GM21381 (cell line): ENCODE data around the gene SCFD2.
"Not testable (repeated sequence)": the region's sequence is repeated elsewhere in the genome, so short reads cannot be mapped to it uniquely, and the experiment has no call there.

Source experiments
- ATAC-seq: cut with Tn5 transposase; IDR thresholded peaks from one replicate; pipeline ENCODE4 v1.9.1; 2021; ENCODE audit warnings: mild to moderate bottlenecking, moderate library complexity; ENCODE audit not compliant: unreplicated experiment

Gene SCFD2

GRCh38 chr4:52996261-52997131, 369.4 kb downstream of the SCFD2 start:
- no peak for ATAC-seq

GRCh38 chr4:52995360-52996030, 370.4 kb downstream of the SCFD2 start:
- ATAC-seq = no peak

- no peak for ATAC-seq
These were observed 371.3 kb downstream of the SCFD2 start for GRCh38 chr4:52994567-52994966.

GRCh38 chr4:52993771-52994170, 372.1 kb downstream of the SCFD2 start:
- no peak for ATAC-seq

- ATAC-seq = not testable (repeated sequence)
These were observed 373.3 kb downstream of the SCFD2 start for GRCh38 chr4:52992551-52992950.

- ATAC-seq = no peak
These were observed 374.4 kb downstream of the SCFD2 start for GRCh38 chr4:52991472-52991871.

GRCh38 chr4:52990706-52991105, 375.2 kb downstream of the SCFD2 start:
- no peak for ATAC-seq

- no peak for ATAC-seq
These were observed 376.0 kb downstream of the SCFD2 start for GRCh38 chr4:52989865-52990264.

GRCh38 chr4:52987392-52988056, 378.3 kb downstream of the SCFD2 start:
- no peak for ATAC-seq

GRCh38 chr4:52984462-52984881, 381.4 kb downstream of the SCFD2 start:
- ATAC-seq = no peak

- ATAC-seq = peak; percentile 68
These were observed 382.1 kb downstream of the SCFD2 start for GRCh38 chr4:52983563-52984303.

- no peak for ATAC-seq
These were observed 382.9 kb downstream of the SCFD2 start for GRCh38 chr4:52982946-52983340.

- ATAC-seq = no peak
These were observed 383.5 kb downstream of the SCFD2 start for GRCh38 chr4:52982255-52982945.

GRCh38 chr4:52979821-52980590, 385.9 kb downstream of the SCFD2 start:
- ATAC-seq = no peak

- ATAC-seq = no peak
These were observed 386.8 kb downstream of the SCFD2 start for GRCh38 chr4:52979020-52979419.

GRCh38 chr4:52977252-52977651, 388.6 kb downstream of the SCFD2 start:
- ATAC-seq = no peak

GRCh38 chr4:52976523-52977230, 389.2 kb downstream of the SCFD2 start:
- ATAC-seq = no peak

GRCh38 chr4:52968691-52969090, 397.2 kb downstream of the SCFD2 start:
- ATAC-seq = no peak

- no peak for ATAC-seq
These were observed 397.6 kb downstream of the SCFD2 start for GRCh38 chr4:52968241-52968640.
